ENCODE measurements around the gene GPR161.

GRCh38 chr1:168045311-168045710 is 91.4 kb downstream of the GPR161 start:
- TF ChIP-seq POLR2AphosphoS5 (IDR thresholded peaks at IDR 0.05; ENCODE audit: borderline replicate concordance, low read depth, low read length) (no peak), FOXP2 (optimal IDR thresholded peaks at IDR 0.05; ENCODE audit: control extremely low read depth, extremely low read length, insufficient read depth) (no peak)

All from SK-N-MC (cell line).